Activated CD8-positive, alpha-beta memory T cell treated with anti-CD3 and anti-CD28 coated beads for 36 hours (primary cell): ENCODE results near the gene PTPN7. TPM values are rescaled to one million over a fixed set of nuclear protein-coding genes. Genes with fewer than 3 reads are reported as not detected.

Source experiments
- CTCF ChIA-PET: fragments of 350-600 bp; sonication (Branson Sonifier 250); formaldehyde crosslinking; loops from one replicate; lab custom pipeline; 2021; ENCODE audit warnings: antibody characterized with exemption; lab: Charles Lee
- POLR2A ChIA-PET: fragments of 350-600 bp; sonication (Branson Sonifier 250); formaldehyde crosslinking; loops from one replicate; lab custom pipeline; 2021; ENCODE audit warnings: antibody characterized with exemption; lab: Charles Lee
- total RNA-seq, 2 experiments: library from RNA; stranded (reverse); gene quantifications; one replicate each; pipeline ENCODE4 v1.2.3, GENCODE V29; 2021

PTPN7 gene
- 100 to 1,000 TPM; 454 to 462 TPM for total RNA-seq

DNA sequence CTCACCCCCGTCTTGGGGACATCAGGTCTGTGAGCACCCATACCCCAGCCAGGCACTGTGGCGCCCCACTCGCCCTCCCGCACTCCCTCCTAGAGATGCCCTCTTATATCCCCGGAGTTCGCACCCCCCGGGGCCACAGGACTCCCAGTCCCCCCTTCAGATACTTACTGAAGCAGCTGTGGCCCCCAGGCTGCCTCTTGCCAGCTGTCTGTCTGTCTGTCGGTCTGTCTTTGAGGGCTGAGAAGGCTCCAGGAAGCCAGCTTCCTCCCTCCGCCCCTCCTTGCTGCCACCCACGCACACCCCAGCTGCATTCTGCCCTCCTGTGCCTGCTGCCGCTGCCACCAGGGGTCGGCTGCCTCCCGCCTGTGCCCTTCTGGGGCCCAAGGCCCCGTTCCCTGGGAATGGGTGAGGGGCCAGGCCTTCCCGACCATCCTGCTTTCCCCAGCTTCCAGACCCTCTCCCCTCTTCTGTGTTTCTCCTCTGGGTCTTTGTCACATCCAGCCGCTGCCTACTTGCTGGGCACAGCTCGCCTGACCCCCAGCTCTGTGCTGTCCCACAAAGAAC lies at the start of gene PTPN7:
PTPN7 (minus strand) TSS at position 226 of the 564 bp plus-strand sequence. CDS start 1,200 bp downstream, outside the sequence.
- POLR2A ChIA-PET = interaction anchor here (0.6 to 2.5 kb wide), 7 partner anchors 10 to 646 kb away, joined by 3 to 11 read pairs (median 6); partner anchors contain the start of genes ARL8A and UBE2T
- CTCF ChIA-PET = interaction anchor here (0.6 to 3.7 kb wide), 3 partner anchors 14 to 265 kb away, joined by 3 to 20 read pairs (median 16); partner anchors contain the start of gene LGR6

DNA sequence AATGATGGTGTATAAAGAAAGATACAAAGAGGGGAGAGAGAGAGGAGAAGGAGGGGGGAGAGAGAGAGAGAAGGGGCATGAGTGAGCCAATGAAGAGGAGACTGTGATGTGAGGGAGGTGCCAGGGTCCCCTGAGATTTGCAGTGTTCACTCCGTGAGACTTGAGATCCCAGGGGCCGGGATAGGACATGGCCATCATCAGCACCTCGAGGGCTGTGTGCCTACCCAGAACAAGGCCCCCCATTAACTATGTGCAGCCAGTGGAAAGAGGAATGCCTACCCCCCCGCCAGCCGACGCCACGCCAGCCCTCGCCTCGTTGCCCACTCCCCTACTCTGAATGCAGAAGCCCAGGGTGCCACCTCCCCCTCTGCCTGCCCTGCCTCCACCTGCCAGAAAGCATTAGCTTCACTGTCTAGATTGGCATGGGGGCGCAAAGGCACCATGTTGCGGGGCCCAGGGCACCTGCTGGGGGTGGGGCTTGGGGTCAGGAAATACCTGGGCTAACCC lies 48.0 kb upstream of the PTPN7 start:
- CTCF ChIA-PET = interaction anchor here (0.8 kb wide), 1 partner anchor 107 kb away, joined by 3 read pairs; no protein-coding TSS in a partner anchor
- POLR2A ChIA-PET = no interaction called here

DNA sequence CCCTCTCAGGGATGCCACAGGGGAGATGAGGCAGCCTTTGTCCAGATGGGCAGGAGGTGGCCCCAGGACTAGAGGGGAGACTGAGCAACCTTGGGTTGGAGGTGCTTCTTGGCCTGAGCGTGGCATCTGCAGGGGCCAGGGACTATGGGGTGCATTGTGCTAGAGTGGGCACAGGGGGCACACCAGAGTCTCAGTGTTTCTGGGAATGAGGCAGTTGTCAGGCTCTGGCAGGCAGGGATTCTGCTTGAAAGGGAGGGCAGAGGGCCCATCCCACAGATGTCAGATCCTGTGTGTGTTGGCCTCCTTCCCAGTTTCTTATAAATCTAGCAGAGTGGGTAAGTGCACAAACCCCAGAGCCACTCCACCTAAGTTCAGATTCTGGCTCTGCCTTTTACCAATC lies 46.9 kb upstream of the PTPN7 start:
- CTCF ChIA-PET = no interaction called here
- POLR2A ChIA-PET = no interaction called here

GRCh38 chr1:202205523-202206190 lies 45.3 kb upstream of the PTPN7 start:
- ChIA-PET POLR2A (no interaction called here), CTCF (interaction anchor here (0.8 to 1.0 kb wide), 2 partner anchors 13 to 65 kb away, joined by 3 read pairs; partner anchors contain the start of gene LGR6)

GRCh38 chr1:202204065-202204464 lies 43.7 kb upstream of the PTPN7 start:
- POLR2A ChIA-PET = no interaction called here
- CTCF ChIA-PET = interaction anchor here (2.3 kb wide), 1 partner anchor 11 kb away, joined by 8 read pairs; the partner anchor contains the start of gene LGR6

DNA sequence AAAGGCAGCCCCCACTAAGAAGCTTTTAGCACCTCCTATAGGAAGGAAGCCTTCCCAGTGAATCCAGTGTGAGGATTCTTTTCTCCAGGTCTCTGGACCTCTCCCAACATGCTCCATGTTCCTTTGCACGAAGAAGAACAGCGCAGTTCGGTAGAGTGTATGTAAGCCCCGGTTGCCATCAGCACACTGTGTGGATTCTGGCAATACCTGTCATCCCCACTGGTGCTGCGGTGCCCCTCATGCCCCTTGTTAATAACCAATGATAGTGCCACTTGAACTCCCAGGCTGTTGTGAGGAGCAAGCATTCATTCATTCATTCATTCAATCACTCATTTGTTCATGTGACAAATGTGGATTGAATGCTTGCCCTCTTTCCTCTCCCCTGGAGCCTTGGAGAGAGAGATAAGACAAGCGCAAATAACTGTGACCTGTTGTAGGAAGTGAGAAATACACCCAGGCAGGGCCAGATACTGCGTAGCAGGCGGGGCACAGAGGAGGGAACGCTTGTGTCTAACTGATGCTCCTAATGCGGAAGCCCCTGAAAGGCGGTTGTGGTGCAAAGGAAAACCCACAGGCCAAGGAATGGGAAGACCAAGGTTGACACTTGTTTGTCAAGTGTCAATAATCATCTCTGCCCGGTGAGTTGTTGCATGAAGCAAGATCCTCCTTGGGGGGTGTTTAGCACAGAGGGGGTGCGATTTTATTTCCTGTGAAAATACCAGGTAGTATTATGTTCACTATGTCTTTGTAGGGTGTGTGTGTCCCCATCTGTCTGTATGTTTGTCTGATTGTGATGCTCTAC lies 43.0 kb upstream of the PTPN7 start:
- CTCF ChIA-PET = interaction anchor here (2.3 kb wide), 1 partner anchor 10 kb away, joined by 8 read pairs; the partner anchor contains the start of gene LGR6
- POLR2A ChIA-PET = no interaction called here

GRCh38 chr1:202202500-202203168 lies 42.2 kb upstream of the PTPN7 start:
- ChIA-PET CTCF (interaction anchor here (0.6 to 2.3 kb wide), 2 partner anchors 10 to 511 kb away, joined by 3 to 8 read pairs; partner anchors contain the start of gene LGR6), POLR2A (no interaction called here)

GRCh38 chr1:202201971-202202370 lies 41.6 kb upstream of the PTPN7 start:
- POLR2A ChIA-PET = no interaction called here
- CTCF ChIA-PET = interaction anchor here (0.6 to 2.3 kb wide), 3 partner anchors 9 to 511 kb away, joined by 3 to 8 read pairs (median 5); partner anchors contain the start of gene LGR6

- ChIA-PET POLR2A (no interaction called here), CTCF (interaction anchor here (1.4 kb wide), 1 partner anchor 11 kb away, joined by 5 read pairs; no protein-coding TSS in a partner anchor)
Observed at GRCh38 chr1:202201266-202201665, 40.9 kb upstream of the PTPN7 start.

- CTCF ChIA-PET = interaction anchor here (1.2 to 1.4 kb wide), 3 partner anchors 11 to 12 kb away, joined by 4 to 8 read pairs (median 5); no protein-coding TSS in a partner anchor
- POLR2A ChIA-PET = no interaction called here
Observed at GRCh38 chr1:202200669-202201068, 40.3 kb upstream of the PTPN7 start.

DNA sequence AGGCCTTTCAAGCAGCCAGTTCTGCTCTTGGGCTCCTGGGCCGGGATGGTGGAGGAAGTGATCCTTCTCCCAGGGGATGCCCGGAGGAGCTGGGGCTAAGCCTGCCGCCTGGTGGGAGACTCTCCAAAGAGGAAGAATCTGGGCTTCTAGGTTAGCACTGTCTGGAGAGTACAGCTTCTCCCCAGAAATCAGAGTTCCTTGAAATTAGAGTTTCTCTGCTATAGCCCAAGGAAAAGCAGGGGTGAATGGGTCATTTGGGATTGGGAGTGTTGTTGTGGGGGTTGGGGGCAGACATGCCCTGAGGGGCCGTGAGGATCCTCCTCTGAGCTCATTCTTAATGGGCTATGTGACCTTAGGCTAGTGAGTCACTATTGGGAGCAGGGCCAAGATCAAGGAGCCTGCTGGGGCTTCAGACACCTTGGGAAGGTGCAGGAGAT lies 39.7 kb upstream of the PTPN7 start:
- POLR2A ChIA-PET = no interaction called here
- CTCF ChIA-PET = interaction anchor here (1.2 kb wide), 2 partner anchors 10 to 12 kb away, joined by 4 to 8 read pairs; no protein-coding TSS in a partner anchor

DNA sequence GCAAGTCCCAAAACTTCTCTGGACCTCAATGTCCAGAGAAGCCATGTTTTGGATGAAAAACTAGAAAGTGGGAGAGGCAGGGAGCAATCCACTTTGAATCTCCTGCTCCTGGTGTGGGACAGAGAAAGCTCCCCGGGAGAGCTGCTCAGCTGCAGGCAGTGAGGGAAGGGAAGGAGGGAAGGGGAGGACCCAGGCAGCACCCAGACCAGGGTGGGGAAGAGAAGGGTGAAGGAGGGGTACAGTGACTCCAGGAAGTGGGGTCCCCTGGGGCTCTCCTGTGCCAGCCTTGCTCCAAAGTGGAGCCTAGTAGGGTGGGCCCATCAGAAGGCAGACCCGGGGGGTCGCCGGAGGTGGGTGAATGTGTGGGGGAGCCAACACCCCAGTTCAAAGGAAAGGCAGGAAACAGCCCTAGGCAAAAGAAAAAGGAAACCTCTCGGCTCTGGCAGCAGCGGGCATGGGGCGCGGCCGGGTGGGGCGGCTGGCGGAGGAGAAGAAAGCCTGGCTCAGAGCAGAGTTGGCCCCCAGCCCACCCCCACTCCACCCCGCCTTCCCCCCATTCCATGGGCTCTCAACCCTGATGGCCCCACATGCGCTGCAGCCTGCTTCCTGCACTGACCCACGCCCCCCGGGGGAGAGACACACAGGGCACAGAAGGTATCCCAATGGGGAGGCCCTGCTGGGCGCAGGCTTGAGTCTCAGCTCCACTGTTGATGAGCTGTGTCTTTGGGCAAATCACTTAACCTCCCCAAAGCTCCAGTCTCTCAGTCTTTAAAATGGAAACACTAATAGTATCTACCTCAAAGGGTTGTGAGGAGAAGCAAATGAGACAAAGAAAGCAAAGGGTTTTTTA lies 38.9 kb upstream of the PTPN7 start:
- POLR2A ChIA-PET = no interaction called here

DNA sequence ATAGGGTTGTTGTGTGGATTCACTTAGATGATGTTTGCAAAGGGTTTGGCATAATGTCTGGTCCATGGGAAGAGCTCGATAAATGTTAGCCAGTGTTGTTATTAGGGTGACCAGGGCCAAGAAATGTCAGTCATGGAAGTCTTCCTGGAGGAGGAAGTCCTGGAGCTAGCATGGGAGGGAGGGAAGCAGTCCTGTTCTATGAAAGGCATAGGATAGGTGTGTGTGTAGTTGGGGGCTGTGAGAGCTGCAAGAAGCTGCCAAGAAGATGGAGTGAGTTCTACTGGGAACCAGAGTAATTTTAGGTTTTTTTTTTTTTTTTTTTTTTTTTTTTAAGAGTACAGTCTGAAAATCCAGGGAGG lies 37.9 kb upstream of the PTPN7 start:
- CTCF ChIA-PET = no interaction called here
- POLR2A ChIA-PET = no interaction called here

More for the DNA sequence above, 38.9 kb upstream of the PTPN7 start:
- CTCF ChIA-PET = interaction anchor here (1.2 kb wide), 2 partner anchors 9 to 11 kb away, joined by 4 to 8 read pairs; no protein-coding TSS in a partner anchor

DNA sequence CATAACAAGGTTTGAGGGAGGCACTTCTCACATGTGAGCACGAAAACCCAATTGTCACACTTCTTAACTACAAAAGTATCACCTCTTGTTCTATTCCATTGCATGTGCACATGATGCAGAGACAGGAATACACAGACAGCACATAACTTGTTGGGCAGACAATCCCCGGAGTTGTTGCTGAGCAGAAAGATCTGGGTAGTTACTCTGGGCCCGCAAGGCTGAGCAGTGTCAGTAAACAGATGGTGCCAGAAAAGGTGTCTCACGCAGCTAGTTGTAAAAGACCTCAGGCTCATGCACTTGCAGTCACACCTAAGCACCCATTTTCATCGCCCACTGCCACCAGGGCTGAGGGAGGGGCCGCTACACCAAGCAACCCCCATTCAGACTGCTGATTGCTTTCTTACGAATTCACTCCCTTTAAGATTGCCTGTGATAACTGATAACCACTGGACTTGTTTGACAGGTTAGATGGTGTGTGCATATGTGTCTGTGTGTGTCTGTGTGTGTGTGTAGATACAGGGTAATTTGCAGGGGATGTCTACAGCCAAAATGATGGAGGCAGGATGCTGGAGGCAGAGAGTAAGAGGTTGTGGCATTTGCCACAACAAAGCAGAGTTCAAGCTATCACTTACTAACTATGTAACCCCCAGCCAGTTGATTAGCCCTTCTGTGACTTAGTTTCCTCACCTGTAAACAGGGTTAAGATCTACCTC lies 37.4 kb upstream of the PTPN7 start:
- ChIA-PET POLR2A (no interaction called here), CTCF (no interaction called here)

DNA sequence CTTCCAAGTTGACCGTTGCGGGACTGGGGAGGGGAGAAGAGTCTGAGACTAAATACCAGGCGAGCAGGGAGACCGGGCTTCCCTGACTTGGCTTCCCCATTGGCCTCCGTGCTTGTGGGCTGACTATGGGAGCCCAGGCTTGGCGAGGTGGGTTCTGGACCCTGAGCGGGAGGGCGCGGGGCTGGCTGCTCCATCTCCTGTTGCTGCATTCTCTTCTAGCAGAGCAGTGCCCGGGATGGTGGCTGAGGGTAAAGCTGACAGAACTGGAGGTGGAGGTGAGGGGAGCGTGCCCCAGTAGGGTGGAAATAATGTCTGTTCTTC lies 33.9 kb upstream of the PTPN7 start:
- ChIA-PET CTCF (interaction anchor here (1.0 to 3.0 kb wide), 8 partner anchors 9 to 525 kb away, joined by 3 to 16 read pairs (median 7); partner anchors contain the start of gene PTPN7), POLR2A (no interaction called here)

DNA sequence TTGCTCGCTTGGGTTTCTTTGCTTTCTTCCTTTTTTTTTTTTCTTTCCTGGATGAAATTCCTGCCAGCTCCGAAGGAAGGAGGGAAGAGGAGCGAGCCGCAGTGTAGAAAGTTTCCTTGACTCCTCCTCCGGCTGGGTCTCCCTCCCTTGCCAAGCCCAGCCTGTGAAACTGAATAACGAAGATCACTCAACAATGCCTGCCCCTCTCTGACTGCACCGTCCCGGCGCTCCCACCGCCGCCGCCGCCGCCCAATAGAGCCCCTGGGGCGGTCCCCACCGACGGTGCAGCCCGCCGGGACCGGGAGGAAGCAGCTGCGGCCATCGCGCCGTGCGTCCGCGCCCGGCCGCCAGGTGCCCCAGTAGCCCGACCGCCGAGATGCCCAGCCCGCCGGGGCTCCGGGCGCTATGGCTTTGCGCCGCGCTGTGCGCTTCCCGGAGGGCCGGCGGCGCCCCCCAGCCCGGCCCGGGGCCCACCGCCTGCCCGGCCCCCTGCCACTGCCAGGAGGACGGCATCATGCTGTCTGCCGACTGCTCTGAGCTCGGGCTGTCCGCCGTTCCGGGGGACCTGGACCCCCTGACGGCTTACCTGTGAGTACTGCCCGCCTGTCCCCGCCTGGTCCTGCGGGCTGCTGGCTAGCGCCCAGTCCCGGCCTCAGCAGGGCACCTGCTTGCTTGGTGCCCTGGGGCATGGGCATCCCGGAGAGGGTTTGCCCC lies 33.4 kb upstream of the PTPN7 start, which contains the start of gene LGR6:
LGR6 (plus strand) TSS at position 186 of the 714 bp plus-strand sequence; CDS start at position 377, 191 bp downstream.
- CTCF ChIA-PET = interaction anchor here (1.0 to 3.0 kb wide), 16 partner anchors 9 to 1144 kb away, joined by 3 to 25 read pairs (median 6); partner anchors contain the start of gene PTPN7
- POLR2A ChIA-PET = no interaction called here
